OCI-M1 (cell line): Measurements from ENCODE around the gene SEH1L.

ENCODE experiments used
- DNase-seq: peaks from one replicate; lab custom pipeline; 2025; lab: John Stamatoyannopoulos, UW

SEH1L gene

DNA sequence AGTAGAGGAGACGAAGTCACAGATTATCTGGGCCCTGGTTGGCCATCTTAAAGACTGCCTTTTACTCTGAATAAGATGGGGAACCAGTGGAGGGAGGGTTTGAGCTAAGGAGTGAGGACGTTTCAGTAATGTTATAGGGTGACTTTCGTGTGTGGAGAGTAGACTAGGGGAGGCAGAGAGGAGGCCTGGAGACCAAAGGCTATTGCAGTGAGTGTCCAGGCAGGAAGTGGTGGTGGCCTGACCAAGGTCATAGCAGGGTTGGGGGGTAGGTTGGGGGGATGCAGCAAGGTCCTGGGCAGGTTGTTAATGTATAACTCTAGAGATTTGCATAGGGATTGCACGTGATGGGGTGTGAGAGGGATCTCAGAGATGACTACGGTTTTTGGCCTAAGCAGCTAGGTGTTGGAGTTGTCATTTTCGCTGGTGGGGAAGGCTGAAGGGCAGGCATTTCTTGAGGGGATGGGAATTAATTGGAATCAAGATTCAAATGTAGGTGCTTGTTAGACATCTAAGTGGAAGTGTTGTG is 48.2 kb downstream of the SEH1L start:
- no peak for DNase-seq

DNA sequence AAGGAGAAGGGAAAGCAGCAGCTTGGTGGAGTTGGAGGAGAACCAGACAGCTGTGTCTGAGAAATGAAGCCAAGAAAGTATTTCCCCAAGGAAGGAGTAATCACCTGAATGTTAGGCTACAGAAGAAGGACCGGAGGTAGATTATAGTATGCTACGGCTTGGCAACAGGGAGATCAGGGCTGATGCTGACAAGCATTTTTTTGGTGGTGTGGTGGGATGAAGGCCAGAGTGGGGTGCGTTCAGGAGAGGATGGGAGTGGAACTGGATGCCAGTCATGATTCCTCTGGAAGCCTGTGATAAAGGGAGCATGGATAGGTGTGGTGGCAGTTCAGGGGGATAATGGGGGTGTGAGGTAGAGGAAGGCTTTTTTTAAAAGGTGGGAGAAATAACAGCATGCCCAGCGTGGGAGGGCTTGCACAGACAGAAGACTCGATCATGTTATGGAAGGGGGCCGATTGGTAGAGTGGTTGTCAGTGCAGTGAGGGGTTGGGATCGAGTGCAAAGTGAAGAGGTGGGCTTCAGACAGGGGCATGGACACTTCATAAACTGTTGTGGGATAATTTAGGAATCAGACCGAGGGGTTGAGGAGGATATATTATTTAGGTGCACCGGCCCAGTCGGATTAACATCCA is 49.0 kb downstream of the SEH1L start:
- DNase-seq, result peak; percentile 58

DNA sequence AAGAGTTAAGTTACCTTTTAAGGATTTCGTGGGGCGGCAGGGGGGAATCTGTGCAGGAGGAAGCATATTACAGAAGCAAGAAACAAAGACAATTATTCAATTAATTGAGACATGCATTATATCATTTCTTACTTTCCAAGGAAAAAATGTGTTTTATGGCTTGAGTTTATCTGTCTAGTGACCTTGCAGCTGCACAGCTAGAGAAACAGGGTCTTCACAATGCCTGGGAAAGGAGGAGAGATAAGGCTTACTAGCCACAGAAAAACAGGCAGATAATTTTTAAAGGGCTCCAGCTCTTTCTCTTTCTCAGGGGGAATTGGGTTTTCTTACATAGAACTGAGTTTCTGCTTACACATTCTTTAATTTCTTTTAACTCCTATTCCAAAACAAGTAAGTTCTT is 49.5 kb downstream of the SEH1L start:
- DNase-seq, result peak; percentile 69

DNA sequence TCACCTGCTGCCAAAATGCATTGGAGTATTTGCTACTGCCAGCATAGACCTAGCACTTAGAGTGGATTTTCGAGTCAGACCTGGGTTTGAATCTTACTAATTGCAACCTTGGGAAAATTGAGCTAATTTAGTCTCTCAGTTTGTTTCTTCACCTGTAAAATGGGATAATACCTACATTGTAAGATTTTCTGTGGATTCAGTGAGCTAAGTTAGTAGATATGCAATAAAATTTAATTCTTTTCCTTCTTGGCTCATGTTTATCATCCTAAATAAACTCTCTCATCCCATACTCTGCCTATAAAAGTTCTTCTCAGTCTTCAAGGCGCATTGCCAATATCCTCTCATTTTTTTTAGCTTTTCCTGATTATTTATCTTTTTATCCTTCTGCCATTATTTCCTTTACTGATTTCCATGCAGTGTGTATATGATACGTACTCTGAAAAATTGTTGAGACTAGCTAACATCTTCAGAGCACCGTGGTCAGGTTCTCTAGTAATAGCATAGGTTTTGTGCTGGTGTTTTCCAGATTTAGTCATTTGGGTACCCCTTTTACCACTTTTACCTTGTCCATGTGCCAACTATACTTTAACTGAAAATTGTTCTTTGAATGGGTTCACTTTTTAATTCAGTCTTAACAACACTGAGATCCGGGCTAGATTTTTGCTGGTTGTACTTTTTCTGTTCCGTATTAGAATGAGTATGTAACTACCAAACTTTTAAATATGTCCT is 50.7 kb downstream of the SEH1L start:
- DNase-seq, result no peak

DNA sequence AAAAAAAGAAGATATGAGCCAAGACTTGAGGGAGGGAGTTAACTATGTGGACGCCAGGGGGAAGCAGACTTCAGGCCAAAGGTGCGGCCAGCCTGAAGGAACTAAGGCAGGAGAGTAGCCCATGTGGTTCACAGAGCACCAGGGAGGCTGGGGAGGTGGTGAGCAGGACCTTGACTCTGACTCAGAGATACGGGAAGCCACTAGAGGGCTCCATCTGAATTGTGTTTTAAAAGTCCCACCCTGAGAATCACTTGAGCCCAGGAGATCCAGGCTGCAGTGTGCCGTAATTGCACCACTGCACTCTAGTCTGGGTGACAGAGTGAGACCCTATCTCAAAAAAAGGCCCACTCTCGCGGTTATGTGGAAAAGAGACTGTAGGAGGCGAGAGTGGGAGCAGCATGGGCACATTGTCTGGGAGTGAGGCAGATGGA is 55.7 kb downstream of the SEH1L start:
- peak; percentile 85 for DNase-seq

DNA sequence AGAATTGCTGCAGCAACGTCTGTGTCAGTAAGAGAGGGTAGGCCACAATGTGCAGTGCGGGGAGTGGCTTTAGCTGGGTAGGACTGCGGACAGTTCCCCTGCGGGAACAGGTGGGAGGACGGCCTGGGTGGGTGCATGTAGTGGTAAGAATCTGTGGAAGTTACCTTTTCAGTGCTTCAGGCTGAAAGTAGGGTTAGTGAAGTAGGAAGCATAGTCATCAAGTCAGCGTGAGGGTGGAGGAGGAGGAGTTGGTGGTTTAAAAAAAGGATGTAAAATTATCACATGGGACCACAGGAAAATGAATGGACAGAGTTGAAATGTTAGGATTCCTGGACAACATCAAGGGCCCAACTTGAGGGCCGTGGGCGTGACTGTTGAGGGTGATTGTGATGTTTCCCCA is 56.6 kb downstream of the SEH1L start:
- DNase-seq, result no peak

DNA sequence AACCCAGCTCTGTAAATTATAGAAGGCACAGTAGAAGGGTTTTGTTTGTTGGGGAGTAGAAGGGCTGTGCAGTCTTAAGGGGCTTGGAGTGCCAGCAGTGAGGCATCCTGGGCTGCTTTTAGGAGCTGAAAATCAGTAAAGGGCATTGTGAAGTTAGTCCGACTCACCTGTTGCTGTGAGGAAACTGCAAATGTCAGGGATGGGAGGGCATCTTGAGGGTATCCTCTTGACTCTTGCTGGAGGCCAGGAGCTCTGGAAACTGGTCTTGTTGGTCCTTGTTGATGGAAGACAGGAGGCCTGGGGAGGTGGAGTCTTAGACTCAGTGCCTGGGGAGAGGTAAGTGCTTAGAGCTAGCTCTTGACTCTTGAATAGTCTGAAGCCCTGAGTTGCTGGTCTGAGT is 57.5 kb downstream of the SEH1L start:
- DNase-seq, result no peak

DNA sequence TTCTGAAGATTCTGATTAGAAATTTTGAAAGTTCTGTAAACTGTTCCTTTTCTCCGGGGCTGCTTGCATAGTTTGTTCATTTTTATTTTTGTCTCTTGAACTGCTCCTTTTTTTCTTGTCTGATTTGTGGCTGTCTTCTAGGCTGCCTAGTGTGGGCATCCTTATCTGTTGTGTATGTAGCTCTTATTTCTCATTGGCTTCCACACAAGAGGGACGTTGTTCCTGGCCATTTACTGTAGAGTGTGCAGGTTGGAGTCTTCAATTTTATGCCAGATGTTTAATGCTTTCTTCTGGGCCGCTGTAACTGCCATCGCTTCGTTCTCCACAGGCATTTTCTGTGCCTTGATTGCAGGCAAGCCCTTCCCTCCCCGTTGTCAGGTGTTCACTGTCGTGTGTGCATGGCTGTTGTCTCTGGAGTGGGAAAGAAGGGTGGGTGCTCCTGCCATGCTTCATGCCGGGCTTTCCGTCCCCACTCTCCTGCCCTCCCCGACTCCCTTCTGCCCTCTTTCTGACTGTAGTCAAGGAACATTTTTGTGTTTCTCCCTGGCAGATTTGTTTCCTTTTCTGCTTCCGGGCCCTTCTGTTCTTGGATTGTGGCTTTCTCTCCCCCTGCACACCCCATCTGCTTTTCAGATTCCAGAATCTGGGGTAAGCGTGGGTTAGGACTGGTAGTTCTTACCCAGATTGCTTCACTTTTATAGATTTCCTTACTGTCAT is 58.9 kb downstream of the SEH1L start:
- DNase-seq, result no peak

DNA sequence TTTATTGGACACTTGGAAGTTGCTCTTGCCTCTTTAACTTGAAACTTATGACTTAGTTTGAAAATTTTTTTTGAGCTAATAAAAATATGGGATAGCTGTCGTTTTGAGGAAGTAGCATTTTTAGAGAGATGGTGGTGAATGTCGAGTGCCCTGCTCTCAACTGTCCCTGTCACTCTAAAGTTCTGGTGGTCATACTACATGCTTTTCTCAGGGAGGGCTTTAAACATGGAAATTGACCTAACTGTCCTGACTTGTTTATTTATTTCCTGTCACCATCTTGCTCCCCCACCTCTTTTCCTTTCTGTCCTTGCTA is 59.4 kb downstream of the SEH1L start:
- DNase-seq, result no peak

DNA sequence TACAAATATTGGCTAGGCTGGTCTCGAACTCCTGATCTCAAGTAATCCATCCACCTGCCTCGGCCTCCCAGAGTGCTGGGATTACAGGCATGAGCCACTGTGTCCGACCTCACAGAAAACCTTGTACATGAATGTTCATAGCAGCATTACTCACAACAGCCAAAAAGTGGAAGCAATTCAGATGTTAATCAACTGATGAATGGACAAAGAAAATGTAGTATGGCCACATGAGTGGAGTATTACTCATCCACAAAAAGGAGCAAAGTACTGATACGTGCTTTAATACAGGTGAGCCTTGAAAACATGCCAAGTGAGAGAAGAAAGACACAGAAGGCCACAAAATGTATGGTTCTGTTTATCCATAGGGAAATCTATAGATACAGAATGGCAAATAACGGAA is 63.9 kb downstream of the SEH1L start:
- DNase-seq, result no peak

DNA sequence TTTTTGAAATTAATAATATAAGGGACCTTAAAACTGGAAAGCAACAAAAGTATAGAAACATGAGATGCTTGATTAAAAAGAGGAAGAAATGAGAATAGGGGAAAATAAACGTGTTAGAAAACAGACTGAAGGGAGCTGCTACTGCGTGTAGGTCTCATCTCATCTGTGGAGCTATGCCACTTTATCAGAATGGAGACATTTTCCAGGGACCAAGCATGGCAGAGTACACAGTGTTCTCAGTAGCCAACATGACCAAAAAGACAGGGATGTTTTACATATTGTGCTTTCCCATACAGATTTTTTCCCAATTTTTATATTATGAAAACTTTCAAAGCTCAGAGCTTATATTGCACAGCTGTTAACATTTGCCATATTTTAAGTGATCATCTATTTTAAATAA is 66.4 kb downstream of the SEH1L start:
- no peak for DNase-seq

DNA sequence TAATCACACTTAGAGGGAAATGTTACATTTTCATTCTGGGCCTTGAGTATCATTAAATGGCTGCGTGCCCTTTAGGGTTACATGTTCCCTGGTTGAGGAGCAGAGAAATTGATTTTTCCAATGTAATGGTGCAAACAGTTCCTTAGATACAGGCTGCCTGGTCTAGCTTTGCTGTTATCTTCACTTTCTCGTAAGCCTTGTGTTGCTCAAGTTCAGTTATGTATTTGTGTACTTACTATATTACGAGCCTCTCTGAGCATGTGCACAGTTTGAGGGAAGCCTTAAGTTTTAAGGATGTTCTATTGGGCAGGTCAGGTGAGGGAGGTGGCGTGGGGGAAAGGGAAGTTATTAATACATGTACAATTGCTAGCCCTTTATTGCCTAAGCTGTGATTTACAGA is 67.0 kb downstream of the SEH1L start:
- no peak for DNase-seq

DNA sequence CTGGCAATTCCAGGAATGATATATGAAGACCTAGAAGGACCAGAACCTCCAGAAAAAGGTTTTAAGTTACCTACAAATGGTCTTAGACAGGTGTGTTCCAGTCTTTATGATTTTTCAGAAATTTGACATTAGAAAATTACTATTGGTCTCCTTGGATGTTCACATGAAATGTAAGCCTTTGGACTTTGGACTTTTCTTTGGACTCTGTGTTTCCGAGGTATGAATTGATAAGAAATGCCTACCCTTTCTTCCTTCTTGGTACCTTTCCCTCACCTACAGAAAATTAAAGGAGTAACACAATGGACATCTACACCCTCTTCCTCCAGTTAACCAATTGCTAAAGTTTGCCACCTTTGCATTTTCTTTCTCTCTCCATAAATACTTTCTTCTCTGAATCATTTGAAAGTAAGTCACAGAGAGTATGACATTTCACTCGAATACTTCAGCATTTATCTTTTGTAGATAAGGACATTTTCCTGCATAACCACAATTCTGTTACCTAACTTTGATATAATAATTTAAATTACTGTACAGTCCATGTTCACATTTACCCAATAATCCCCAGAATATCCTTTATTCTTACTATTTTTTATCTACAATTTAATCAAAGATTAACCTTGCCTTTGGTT is 69.5 kb downstream of the SEH1L start:
- DNase-seq, result no peak

DNA sequence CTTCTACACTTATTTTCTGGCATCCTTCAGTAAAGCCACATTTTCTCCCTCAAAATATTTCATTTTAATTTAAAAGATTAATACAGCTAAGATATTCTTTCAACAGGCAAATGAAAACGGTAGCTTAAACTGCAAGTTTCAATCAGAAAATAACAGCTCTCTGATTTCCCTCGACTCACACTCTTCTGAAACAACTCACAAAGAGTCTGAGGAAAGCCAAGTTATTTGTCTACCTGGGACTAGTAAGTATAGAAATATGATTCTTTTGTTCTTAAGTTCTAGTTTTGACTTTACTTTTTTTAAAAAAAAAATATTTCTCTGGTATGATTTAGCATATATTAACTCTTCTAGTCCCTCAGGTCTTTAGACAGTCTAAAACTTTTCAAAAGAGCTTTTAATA is 70.6 kb downstream of the SEH1L start:
- no peak for DNase-seq

DNA sequence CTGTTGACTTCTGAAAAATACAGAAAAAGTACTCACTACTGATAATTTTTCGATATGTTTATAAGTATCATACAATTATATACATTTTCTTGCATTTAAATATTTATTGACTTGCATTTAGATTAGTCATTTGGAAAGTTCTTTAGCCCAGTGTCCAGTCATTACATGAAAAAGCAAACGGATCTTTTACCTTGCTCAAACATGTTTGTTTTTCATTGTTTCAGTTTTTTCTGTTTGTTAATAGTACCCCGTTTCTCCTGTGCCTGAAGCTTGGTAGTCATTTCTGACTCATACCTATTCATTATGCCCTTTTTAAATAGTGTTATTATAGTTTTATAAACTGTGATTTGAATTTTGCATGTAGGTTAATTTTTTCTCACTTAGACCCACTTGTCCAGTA is 71.5 kb downstream of the SEH1L start:
- no peak for DNase-seq

DNA sequence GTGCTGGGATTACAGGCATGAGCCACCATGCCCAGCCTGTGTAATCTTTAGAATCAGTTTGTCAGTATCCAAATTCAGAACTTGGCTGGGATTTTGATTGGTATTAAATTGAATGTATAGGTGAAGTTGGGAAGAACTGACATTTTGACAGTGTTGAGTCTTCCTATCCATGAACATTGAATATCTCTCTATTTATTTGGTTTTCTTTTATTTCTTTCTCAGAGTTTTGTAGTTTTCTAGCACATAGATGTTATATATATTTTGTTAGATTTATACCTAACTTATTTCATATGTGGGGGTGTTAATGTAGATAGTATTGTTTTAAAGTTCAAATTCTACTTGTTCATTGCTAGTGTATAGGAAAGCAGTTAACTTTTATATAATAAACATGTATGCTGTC is 74.8 kb downstream of the SEH1L start:
- DNase-seq, result no peak

DNA sequence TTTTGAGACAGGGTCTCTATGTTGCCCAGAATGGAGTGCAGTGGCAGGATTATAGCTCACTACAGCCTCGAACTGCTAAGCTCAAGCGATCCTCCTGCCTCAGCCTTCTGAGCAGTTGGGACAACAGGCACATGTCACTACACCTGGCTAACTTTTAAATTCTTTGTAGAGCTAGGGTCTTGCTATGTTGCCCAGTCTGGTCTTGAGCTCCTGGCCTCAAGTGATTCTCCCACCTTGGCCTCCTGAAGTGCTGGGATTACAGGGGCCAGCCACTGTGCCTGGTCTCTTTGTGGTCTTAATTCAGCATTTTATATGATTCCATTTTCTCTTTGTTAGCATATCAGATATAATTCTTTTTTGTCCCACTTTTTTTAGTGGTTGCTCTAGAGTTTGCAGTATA is 77.4 kb downstream of the SEH1L start:
- DNase-seq, result no peak

DNA sequence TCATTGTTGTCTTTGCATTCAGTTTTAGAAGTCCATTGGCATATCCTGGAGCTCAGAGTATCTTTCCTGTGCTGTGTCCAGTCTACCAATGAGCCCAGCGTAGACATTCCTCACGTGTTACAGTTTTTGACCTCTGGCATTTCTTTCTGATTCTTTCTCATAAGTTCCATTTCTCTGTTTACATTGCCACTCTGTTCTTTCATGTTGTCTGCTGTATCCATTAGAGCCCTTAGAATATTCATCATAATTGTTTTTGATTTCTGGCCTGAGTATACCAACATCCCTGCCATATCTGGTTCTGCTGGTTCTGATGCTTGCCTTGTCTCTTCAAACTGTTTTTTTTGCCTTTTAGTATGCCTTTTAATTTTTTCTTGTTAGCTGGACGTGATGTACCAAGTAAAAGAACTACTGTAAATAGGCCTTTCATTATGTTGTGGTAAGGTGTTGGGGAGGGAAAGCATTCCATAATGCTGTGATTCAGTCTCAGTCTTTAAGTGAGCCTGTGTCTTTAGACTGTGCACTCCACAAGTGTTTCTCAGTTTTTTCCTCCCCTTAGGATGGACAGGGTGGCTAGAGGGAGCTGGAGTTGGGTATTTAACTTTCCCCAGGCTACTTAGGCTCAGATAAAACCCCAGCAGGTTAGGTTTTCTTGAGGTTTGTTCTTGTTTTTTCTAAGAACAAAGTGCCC is 78.9 kb downstream of the SEH1L start:
- no peak for DNase-seq

DNA sequence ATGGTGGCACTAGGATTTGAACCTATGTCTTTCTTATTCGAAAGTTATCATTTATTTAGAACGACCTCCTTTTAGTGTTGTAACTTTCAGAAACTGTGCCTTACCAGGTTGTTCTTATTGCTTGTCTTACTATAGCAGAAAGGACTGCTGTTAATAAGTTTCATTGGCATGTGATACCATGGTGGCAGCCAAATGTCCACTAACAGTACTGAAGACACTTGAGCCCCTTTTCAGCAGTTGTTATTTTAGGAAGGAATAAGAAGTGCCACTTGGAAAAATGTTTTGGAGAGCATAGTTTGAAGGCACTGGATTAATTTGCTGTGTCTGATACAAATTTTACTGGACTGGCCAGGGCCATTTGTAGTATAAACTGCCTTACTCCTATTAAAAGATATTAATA is 81.1 kb downstream of the SEH1L start:
- DNase-seq, result no peak

DNA sequence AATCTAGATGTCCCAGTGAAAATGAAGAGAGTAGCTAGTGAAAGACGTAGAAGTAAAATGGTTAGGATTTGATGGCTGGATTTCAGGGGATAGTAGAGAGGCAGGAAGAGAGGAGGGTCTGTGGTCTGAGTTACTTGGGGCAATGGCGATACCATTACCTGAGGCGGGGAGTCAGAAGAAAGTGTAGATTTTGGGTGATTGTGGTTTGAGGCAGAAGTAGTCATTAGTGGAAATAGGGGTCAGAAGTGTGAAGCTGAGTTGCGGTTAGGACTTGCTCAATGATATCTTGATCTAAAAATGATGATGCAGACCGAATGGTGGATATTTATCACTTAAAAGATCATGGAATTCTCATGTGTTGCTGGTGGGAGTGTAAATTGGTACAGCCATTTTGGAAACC is 84.4 kb downstream of the SEH1L start:
- DNase-seq, result no peak

DNA sequence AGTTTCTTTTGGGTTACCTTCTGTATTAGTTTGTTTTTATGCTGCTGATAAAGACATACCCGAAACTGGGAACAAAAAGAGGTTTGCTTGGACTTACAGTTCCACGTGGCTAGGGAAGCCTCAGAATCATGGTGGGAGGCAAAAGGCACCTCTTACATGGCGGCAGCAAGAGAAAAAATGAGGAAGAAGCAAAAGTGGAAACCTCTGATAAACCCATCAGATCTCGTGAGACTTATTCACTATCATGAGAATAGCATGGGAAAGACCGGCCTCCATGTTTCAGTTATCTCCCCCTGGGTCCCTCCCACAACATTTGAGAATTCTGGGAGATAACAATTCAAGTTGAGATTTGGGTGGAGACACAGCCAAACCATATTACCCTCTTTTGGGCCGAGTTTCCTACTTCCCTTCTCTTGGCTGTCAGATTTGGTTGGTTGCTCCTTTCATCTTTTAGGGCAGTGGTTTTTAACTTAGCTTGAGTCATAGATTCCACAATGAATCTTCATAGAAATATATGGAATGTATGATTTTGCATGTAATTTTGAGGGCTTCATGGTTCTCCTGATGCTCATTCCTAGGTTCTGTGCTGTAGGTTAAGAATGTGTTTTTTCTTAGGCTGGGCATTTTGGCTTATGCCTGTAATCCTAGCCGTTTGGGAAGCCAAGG is 87.6 kb downstream of the SEH1L start:
- peak; percentile 92 for DNase-seq
